GM21619 (cell line): ENCODE data around the gene ZNG1B.
"Not testable (repeated sequence)": the region's sequence is repeated elsewhere in the genome, so short reads cannot be mapped to it uniquely, and the experiment has no call there.

ENCODE experiments used
- ATAC-seq: cut with Tn5 transposase; IDR thresholded peaks from one replicate; pipeline ENCODE4 v1.9.1; 2021; ENCODE audit not compliant: unreplicated experiment

The ZNG1B gene

GRCh38 chr2:113542529-113542928 lies 105.0 kb downstream of the ZNG1B start:
- ATAC-seq, result not testable (repeated sequence)
